Adrenal gland (tissue), 12 donors: ENCODE measurements around the gene RNLS. TPM values are rescaled to one million over a fixed set of nuclear protein-coding genes. Genes with fewer than 3 reads are reported as not detected.

Experiments
- DNase-seq, 7 donors: peaks; one replicate each; pipeline ENCODE4 v3.0.0-alpha.2; 2019 to 2020
- H3K27ac ChIP-seq, 5 donors: fragments of 200-600 bp; sonication (generic) in 4 of 5; 1 replicate in 3 of 5; 2 replicates in 2 of 5; pipeline versions ENCODE4 v1.5.1 to v1.8.0; 2016 to 2020; ENCODE audit warnings: mild to moderate bottlenecking in 1 of 5
- H3K27me3 ChIP-seq: fragments of 200-600 bp; 2 replicates; pipeline ENCODE4 v1.8.0; 2021
- H3K36me3 ChIP-seq, 2 donors: fragments of 200-600 bp; replicated peaks in 1 of 2; 1 replicate in 1 of 2; 2 replicates in 1 of 2; pipeline versions ENCODE4 v1.5.1 to v1.8.0; 2018 to 2022
- H3K4me1 ChIP-seq, 2 donors: fragments of 200-600 bp; replicated peaks in 1 of 2; 1 replicate in 1 of 2; 2 replicates in 1 of 2; pipeline versions ENCODE4 v1.5.1 to v1.8.0; 2018 to 2021
- H3K4me3 ChIP-seq, 4 donors: fragments of 200-600 bp; sonication (generic) in 3 of 4; one replicate each; pipeline ENCODE4 v1.5.1; 2016 to 2018
- H3K9me3 ChIP-seq, 3 donors: fragments of 200-600 bp; sonication (generic) in 1 of 3; replicated peaks in 1 of 3; 1 replicate in 2 of 3; 2 replicates in 1 of 3; pipeline versions ENCODE4 v1.5.1 to v1.8.0; 2016 to 2021
- CTCF ChIP-seq, 6 experiments: fragments of 450-650 bp in 4 of 6; fragments of 200-600 bp in 2 of 6; sonication (generic) in 1 of 6; IDR thresholded peaks; 1 replicate in 5 of 6; 2 replicates in 1 of 6; pipeline versions ENCODE4 v1.5.1 to v1.8.0; 2016 to 2021; ENCODE audit warnings: antibody characterized with exemption in 6 of 6, mild to moderate bottlenecking in 2 of 6, moderate library complexity in 1 of 6
- POLR2A ChIP-seq, 2 donors: fragments of 450-650 bp; IDR thresholded peaks; one replicate each; pipeline ENCODE4 v1.6.1; 2017; ENCODE audit warnings: antibody characterized with exemption in 2 of 2, mild to moderate bottlenecking in 2 of 2, moderate library complexity in 1 of 2
- WGBS, 4 donors: extraction: QIAGEN DNeasy Blood & Tissue Kit in 2 of 4; methylation state at CpG; one replicate each; pipeline versions ENCODE4 v1.1.5 to v1.1.7; 2013 to 2017; 5-methylcytosine and 5-hydroxymethylcytosine counted together
- intact Hi-C, 2 donors: fragments of 100-400 bp; cut with DNase I; formaldehyde crosslinking; loops; one replicate each; pipeline versions ENCODE4 v1.14.1 to v1.15.0; 2022 to 2023
- polyA plus RNA-seq, 3 donors: library from polyadenylated mRNA; stranded (reverse); fragments of 200-250 nt in 2 of 3; fragments of 350-450 nt in 1 of 3; fragmentation: Illumina TruSeq in 1 of 3; extraction: RNeasy Lipid Tissue Mini Kit (QIAGEN cat#74804) in 1 of 3; gene quantifications; one replicate each; pipeline ENCODE4 v1.2.3, GENCODE V29; 2013 to 2014
- total RNA-seq, 9 donors: library from RNA; depleted of rRNA in 4 of 9; stranded (reverse); fragments of >200 nt in 4 of 9; fragments of 120-200 nt in 1 of 9; fragmentation: NEBNext Ultra II Directional in 1 of 9; extraction: Animal tissue kit (Norgen Biotek cat#: 25700) in 1 of 9; gene quantifications; one replicate each; pipeline versions ENCODE4 v1.1.0 to v1.2.4, GENCODE V29; 2013 to 2023
- donor health status: healthy with polysubstance abuse.
- donor health status: Bipolar disorder and iron deficiency.
- donor health status: DM: yes; HTN: yes; CAD: no.
- donor health status: DM: no; HTN: no; CAD: no.
- donor health status: DM: no; HTN: no; CAD: no.
- donor health status: DM: yes; HTN: yes; CAD: no.

The RNLS gene
- total and polyA plus RNA-seq, 12 donors, result 7.2 to 51.3 (median 27.9) TPM

GRCh38 chr10:88608780-88609179, 25.7 kb upstream of the RNLS start:
- 75 to 82% (median 81%) methylated on average over 2 of the region's 2 CpGs for WGBS, 4 donors
- Histone ChIP-seq H3K9me3 (no peaks in the 10 kb centered on the region), H3K4me3 (no peak overlapping the region), H3K27ac (no peak overlapping the region), H3K27me3 (no peaks in the 10 kb centered on the region), H3K4me1 (no peaks in the 10 kb centered on the region), H3K36me3 (no peaks in the 10 kb centered on the region)
- DNase-seq, result no peak
- intact Hi-C loops, result no loop called here
- TF ChIP-seq POLR2A (IDR thresholded peaks at IDR 0.05) (no peak), CTCF (IDR thresholded peaks at IDR 0.05) (no peak)

GRCh38 chr10:88608052-88608732, 25.1 kb upstream of the RNLS start:
- Histone ChIP-seq H3K4me3 (no peak overlapping the region), H3K9me3 (no peaks in the 10 kb centered on the region), H3K27ac (no peak overlapping the region), H3K4me1 (no peaks in the 10 kb centered on the region), H3K27me3 (no peaks in the 10 kb centered on the region), H3K36me3 (no peaks in the 10 kb centered on the region)
- TF ChIP-seq CTCF (IDR thresholded peaks at IDR 0.05), result no peak
- no peak for TF ChIP-seq POLR2A (IDR thresholded peaks at IDR 0.05)
- intact Hi-C loops, result no loop called here
- WGBS, 4 donors, result 80 to 89% (median 86%) methylated on average over 6 of the region's 6 CpGs
- no peak for DNase-seq

GRCh38 chr10:88598055-88598454, 14.9 kb upstream of the RNLS start:
- Histone ChIP-seq H3K27ac (no peak overlapping the region), H3K4me3 (no peak overlapping the region), H3K9me3 (no peaks in the 10 kb centered on the region), H3K4me1 (no peaks in the 10 kb centered on the region), H3K36me3 (no peaks in the 10 kb centered on the region), H3K27me3 (no peaks in the 10 kb centered on the region)
- intact Hi-C loops, result no loop called here
- TF ChIP-seq POLR2A (IDR thresholded peaks at IDR 0.05) (no peak), CTCF (IDR thresholded peaks at IDR 0.05) (no peak)
- 77 to 89% (median 81%) methylated on average over 1 of the region's 1 CpG for WGBS, 4 donors
- DNase-seq, result no peak

GRCh38 chr10:88594482-88594881, 11.4 kb upstream of the RNLS start:
- Histone ChIP-seq H3K27ac (no peak overlapping the region), H3K4me1 (no peaks in the 10 kb centered on the region), H3K9me3 (no peaks in the 10 kb centered on the region), H3K4me3 (no peak overlapping the region), H3K27me3 (no peaks in the 10 kb centered on the region), H3K36me3 (no peaks in the 10 kb centered on the region)
- 94 to 98% (median 97%) methylated on average over 1 of the region's 1 CpG for WGBS, 4 donors
- TF ChIP-seq CTCF (IDR thresholded peaks at IDR 0.05), result no peak
- no peak for TF ChIP-seq POLR2A (IDR thresholded peaks at IDR 0.05)
- intact Hi-C loops, result no loop called here
- no peak for DNase-seq
